ENCODE results near the gene DMD.

DMD gene

DNA sequence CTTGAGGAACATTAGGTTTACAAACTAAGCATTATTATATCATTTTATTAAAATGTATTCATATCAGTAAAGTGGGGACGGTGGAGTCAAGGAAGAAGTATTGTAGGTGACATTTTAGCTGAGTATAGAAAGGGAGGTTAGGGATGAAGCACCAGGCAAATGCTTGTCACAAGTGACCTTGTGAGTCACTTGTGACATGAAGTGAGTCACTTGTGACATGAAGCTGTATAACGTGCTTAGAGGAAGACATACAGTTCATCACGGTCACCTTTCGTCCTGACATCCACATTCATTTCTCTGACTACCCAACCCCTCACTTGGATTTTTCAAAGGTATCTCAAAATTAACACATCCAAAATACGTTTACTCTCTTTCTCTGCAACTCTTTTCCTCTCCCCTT, 1034.8 kb downstream of the DMD start:
- no peak for DNase-seq

DNA sequence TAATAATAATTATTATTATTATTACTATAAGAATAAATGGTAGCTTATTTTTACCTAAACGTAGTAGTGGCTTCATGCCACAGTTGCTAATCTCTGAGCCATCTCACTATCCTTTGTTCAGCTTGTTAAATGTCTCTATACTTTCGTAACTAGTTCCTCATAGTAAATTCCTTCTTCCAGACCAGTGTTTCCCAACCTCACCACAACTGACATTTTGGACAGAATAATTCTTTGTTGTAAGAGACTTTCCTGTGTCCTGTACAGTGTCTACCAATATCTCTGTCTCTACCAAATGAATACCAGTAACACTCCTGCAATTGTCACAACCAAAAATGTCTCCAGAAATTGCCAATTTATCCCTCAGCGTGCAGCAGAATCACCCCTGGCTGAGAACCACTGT, 1040.9 kb downstream of the DMD start:
- DNase-seq: no peak

- peak; percentile 6 to 24 for DNase-seq
Measured at GRCh38 chrX:32155044-32155638, 1056.2 kb downstream of the DMD start.

- no peak for DNase-seq
Measured at GRCh38 chrX:32153585-32153984, 1057.8 kb downstream of the DMD start.

GRCh38 chrX:32150141-32150540, 1061.2 kb downstream of the DMD start:
- DNase-seq: no peak

DNA sequence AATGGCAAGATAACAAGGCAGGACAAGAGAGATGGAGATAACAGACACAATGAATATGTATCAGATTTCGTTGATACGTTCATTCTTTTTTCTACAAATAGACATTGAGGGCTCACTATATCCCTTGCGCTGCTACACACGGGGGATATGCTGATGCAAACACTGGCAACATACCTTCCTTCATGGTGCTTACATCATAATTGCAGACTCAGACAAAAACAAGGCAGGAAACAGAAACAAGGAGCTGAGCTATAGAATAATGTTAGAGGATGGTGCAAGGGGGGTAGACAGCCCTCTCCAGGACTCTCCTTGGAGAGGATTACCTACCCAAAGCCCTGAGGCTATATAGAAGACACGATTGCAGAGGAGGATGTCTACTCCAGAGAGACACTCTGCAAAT, 1069.5 kb downstream of the DMD start:
- DNase-seq: no peak

DNA sequence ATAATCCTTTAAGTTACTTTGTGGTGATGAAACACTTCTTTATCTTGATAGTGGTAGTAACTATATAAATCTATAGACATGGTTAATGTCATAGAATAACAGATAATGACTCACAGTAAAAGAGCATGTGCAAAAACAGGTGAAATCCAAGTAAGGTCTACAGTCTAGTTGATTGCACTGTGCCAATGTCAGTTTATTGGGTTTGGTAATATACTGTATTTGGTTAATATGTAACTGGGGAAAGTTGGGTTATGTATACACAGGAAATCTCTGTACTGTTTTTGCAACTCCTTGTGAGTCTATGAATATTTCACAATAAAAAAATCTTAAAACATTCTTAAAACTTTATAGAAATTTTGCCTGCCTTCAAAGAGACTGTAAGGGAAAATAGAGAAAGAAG, 1071.9 kb downstream of the DMD start:
- DNase-seq: no peak

DNA sequence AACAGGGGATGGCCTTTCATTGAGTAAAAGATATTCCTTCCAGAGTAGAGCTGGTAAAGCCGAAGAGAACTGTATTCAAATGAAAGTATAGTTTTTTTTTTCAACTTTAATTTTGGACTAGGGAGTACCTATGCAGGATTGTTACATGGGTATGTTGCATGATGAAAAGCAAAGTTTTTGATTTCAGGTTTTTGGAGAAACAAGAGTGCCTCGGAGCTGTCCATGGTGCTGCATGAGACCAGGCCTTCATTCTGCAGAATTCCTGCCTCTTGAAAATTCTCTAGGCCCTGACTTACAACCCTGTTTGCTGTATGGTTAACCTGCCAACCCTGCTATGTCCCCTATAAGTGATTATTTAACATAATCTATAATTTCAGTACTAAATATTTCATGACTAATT, 1073.8 kb downstream of the DMD start:
- no peak for DNase-seq

- no peak for DNase-seq
Measured at GRCh38 chrX:32126997-32127396, 1084.4 kb downstream of the DMD start.

GRCh38 chrX:32118832-32119231, 1092.5 kb downstream of the DMD start:
- DNase-seq: no peak

GRCh38 chrX:32116047-32116446, 1095.3 kb downstream of the DMD start:
- no peak for DNase-seq

- no peak for DNase-seq
Measured at GRCh38 chrX:32087663-32088062, 1123.7 kb downstream of the DMD start.

GRCh38 chrX:32084757-32085156, 1126.6 kb downstream of the DMD start:
- no peak for DNase-seq

DNA sequence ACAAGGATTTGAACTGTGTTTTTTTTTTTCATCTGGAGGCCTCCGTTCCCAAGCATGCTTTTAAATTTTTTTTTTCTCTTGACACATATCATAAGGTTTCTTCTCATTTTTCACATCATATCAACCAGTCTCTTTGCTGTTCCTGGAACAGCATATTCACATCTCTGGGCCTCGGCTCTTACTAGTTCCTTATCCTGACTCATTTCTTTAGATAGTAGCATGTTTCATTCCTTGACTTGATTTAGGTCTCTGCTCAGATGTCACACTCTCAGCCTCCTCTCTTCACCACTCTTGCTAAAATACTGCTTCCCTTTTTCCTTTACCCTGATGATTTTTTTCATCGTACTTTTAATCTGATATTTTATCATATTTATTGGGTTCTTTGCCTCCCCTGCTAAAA, 1163.1 kb downstream of the DMD start:
- DNase-seq: no peak

DNA sequence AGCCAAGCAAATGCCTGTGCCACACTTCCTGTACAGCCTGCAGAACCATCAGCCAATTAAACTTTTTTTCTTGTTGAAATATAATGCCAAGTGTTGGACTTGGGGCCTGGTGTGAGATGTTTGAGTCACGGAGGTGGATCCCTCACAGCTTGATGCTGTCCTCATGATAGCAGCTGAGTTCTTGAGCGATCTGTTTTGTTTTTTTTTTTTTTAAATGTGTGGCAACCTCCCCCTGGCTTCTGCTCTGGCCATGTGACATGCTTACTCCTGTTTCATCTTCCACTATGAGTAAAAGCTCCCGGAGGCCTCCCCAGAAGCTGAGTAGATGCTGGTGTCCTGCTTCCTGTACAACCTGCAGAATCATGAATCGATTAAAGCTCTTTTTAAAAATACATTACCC, 1166.2 kb downstream of the DMD start:
- DNase-seq: no peak

DNA sequence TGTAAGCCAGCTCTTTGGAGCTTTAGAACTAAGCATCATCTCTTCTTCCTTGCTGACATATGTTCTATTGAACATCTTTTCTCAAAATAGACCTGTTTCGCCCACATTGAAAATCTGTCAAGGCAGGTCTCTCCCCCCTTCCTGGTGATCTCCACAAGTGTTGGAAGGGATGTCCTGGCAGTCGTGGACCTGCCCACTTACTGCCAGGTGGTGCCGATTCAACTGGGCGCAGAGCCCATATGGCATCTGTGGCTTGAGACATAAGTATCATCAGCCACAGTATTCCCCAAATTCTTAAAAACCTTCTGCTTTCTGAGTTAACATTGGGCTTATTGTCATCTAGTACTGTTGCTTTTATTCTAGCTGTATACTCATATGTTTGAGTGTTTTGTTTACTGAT, 1170.2 kb downstream of the DMD start:
- no peak for DNase-seq

GRCh38 chrX:32026772-32027171, 1184.6 kb downstream of the DMD start:
- DNase-seq: no peak

DNA sequence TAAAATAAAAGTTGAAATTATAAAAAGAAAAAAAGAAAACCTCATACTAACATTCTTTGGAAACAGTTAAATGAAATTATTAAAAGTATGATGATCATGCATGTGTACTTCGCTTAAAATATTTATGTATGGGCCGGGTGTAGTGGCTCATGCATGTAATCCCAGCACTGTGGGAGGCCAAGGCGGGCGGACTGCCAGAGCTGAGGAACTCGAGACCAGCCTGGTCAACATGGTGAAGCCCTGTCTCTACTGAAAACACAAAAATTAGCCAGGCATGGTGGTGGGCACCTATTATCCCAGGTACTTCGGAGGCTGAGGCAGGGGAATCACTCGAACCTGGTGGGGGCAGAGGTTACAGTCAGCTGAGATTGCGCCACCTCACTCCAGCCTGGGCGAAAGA, 1187.3 kb downstream of the DMD start:
- no peak for DNase-seq

DNA sequence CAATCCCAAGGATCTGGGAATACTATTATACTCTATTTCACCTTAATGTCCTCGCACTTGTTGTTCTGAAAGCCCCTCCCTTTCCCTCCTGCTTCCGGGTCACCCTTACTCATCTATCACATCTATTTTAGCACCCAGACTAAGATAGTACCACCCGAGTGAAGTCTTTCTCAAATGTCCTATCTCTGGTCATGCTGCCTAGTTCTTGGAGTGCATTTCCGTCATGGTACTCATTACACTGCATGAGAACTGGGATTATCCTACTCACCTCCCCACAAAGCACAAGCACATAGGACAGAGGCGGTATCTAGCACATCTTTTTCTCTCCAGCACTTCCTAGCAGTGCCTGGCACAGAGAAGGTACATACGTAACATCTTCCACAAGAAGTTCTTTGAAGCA, 1195.2 kb downstream of the DMD start:
- no peak for DNase-seq

GRCh38 chrX:32010948-32011347, 1200.4 kb downstream of the DMD start:
- DNase-seq: no peak

DNA sequence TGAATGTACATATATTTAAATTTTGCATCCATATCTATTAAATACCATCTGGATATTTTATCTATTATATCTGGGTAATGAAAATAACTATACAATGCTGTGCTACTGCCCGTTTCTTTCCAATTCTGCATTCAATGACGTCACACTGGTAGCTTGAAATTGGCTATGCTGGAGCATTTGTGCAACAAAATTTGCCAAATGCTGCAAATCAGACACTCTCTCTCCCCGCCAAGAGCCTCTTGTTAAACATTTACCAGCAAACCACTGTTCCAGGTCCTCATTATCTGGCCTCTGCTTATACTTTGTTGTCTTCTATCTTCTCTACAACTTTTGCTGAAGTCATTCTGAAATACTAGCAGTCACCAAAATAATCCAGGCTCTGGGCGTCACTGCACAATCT, 1201.1 kb downstream of the DMD start:
- DNase-seq: no peak

DNA sequence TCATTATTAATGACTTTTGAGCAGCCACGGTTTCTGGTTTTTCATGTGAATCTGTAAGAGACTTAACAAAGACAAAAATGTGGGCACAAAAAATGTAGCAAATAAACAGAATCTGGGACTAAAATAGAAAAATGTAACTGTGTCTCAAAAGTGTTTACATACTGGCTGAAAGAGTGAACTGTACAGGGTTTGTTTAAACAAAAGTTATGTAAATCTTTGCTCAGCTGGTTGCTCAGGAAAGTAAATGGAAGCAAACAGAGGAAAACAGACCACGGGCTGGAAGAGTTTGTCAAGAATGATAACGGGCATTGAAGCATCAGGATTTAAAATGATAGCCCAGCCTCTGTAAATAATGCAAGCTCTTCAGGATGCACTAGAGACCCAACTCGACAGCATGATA, 1217.7 kb downstream of the DMD start:
- DNase-seq: no peak

- no peak for DNase-seq
Measured at GRCh38 chrX:31988975-31989374, 1222.4 kb downstream of the DMD start.

GRCh38 chrX:31981546-31982062, 1229.7 kb downstream of the DMD start:
- DNase-seq: no peak

DNA sequence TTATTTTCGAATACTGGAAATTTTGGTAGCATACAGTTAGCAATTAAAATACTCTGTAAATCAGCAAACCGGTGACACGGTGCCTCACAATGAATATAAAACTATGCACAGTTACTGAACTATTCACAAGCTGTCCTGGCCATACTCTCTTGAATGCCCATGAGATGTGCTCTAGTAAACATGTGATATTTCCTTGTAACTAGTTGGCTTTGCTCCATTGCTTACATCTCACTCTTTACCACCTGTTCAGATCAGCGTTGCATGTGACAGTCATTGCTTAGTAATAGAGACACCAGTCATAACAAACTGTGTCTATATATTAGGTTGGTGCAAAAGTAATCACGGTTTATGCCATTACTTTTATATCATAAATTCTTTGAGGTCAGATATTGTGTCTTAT, 1241.6 kb downstream of the DMD start:
- DNase-seq: no peak

DNA sequence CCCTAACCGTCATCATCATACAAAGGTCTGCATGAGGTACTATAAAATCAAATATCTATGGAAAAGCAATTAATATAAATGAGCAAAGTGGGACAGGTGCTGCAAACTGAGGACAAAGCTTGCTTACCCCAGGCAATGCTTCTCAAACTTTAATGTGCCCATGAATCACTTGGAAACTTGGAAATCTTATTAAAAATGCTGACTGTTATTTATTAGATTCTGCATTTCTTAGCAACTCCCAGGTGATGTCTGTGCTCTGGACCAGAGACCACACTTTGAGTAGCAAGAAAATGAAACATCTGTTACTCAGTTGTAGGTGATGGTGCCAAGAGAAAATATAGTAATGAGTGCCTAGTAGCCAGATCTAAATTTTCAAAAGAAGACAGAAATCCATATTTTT, 1249.1 kb downstream of the DMD start:
- no peak for DNase-seq
